Panc1 (cell line): ENCODE data around the gene DEPDC5. TPM values are rescaled to one million over a fixed set of nuclear protein-coding genes. Genes with fewer than 3 reads are reported as not detected.

Experiments used
- ATAC-seq: fragments of 200-7000 bp; cut with Tn5 transposase; 2 replicates; pipeline ENCODE4 v1.9.1; 2020; ENCODE audit warnings: mild to moderate bottlenecking, moderate library complexity
- BruUV-seq: library from RNA; stranded (reverse); fragments of 400-500 nt; replicated peaks from 2 replicates; lab custom pipeline; 2021; lab: Mats Ljungman, UMichigan
- CTCF ChIA-PET: fragments of 300-600 bp; sonication (Branson Sonifier 250); formaldehyde crosslinking; loops from one replicate; lab custom pipeline; 2022; ENCODE audit warnings: antibody characterized with exemption; lab: Charles Lee
- POLR2A ChIA-PET: fragments of 300-600 bp; sonication (Branson Sonifier 250); formaldehyde crosslinking; loops from one replicate; lab custom pipeline; 2022; ENCODE audit warnings: antibody characterized with exemption; lab: Charles Lee
- DNase-seq: peaks from one replicate; pipeline ENCODE4 v3.0.0-alpha.2; 2010; ENCODE audit warnings: low read depth, low spot score
- H3K27ac ChIP-seq: 2 replicates; pipeline ENCODE4 v1.5.1; 2011; ENCODE audit warnings: mild to moderate bottlenecking, low read length, inconsistent platforms
- H3K27me3 ChIP-seq: fragments of 200-500 bp; sonication (Bioruptor generic); 2 replicates; pipeline ENCODE4 v1.6.0; 2014; ENCODE audit warnings: low read length, inconsistent platforms; ENCODE audit not compliant: control insufficient read depth, insufficient read depth
- H3K36me3 ChIP-seq: fragments of 200-500 bp; sonication (Bioruptor generic); 2 replicates; pipeline ENCODE4 v1.5.1; 2014; ENCODE audit warnings: inconsistent platforms, mild to moderate bottlenecking, low read length, moderate library complexity; ENCODE audit not compliant: control insufficient read depth, insufficient read depth
- H3K4me1 ChIP-seq: 2 replicates; pipeline ENCODE4 v1.5.1; 2011; ENCODE audit warnings: inconsistent platforms, mild to moderate bottlenecking, low read length, moderate library complexity; ENCODE audit not compliant: control insufficient read depth, insufficient read depth
- H3K4me3 ChIP-seq, 2 experiments: 2 replicates each; pipeline ENCODE4 v1.5.1; 2011 to 2012; ENCODE audit warnings: low read depth in 2 of 2, low read length in 2 of 2, mild to moderate bottlenecking in 2 of 2, inconsistent platforms in 1 of 2, moderate library complexity in 1 of 2
- H3K9me3 ChIP-seq: fragments of 200-500 bp; sonication (Bioruptor generic); 2 replicates; pipeline ENCODE4 v1.5.1; 2014; ENCODE audit warnings: low read depth, mild to moderate bottlenecking, inconsistent platforms, low read length, moderate library complexity; ENCODE audit not compliant: control insufficient read depth, insufficient read depth
- CTCF ChIP-seq: fragments of 450-650 bp; IDR thresholded peaks from 2 replicates; pipeline ENCODE4 v1.5.1; 2017; ENCODE audit warnings: mild to moderate bottlenecking
- POLR2AphosphoS5 ChIP-seq: IDR thresholded peaks from 2 replicates; pipeline ENCODE4 v1.6.1; 2012; ENCODE audit warnings: mild to moderate bottlenecking, low read depth, low read length, moderate library complexity
- SIN3A ChIP-seq: IDR thresholded peaks from 2 replicates; pipeline ENCODE4 v1.6.1; 2012; ENCODE audit warnings: low read depth, mild to moderate bottlenecking, low read length, moderate library complexity, borderline replicate concordance; ENCODE audit not compliant: insufficient read depth
- TCF7L2 ChIP-seq: IDR thresholded peaks from 2 replicates; pipeline ENCODE4 v1.6.1; 2011; ENCODE audit warnings: mild to moderate bottlenecking, low read depth, low read length, inconsistent platforms
- in situ Hi-C: cut with HindIII; loops from 2 replicates; pipeline ENCODE4 v1.10.0; 2016; ENCODE audit warnings: low sequenced_read_pairs, low pct_unique_long_range_greater_than_20kb
- intact Hi-C: fragments of 100-400 bp; cut with micrococcal nuclease; formaldehyde crosslinking; loops from one replicate; pipeline ENCODE4 v1.10.0; 2022; ENCODE audit not compliant: unreplicated experiment
- total RNA-seq: library from RNA; stranded (reverse); gene quantifications from one replicate; pipeline ENCODE4 v1.2.1, GENCODE V29; 2021; ENCODE audit not compliant: unreplicated experiment
- TF ChIP-seq, protein P1 (sequence below), 2 experiments: IDR thresholded peaks; 2 replicates each; pipeline ENCODE4 v1.6.1; 2011 to 2012; ENCODE audit warnings: low read depth in 2 of 2, control low read depth in 1 of 2, low read length in 1 of 2, mild to moderate bottlenecking in 1 of 2, moderate library complexity in 1 of 2; ENCODE audit not compliant: insufficient read depth in 1 of 2

The DEPDC5 gene
- total RNA-seq, 1 experiment from 2014 or later: 20.2 TPM

DNA sequence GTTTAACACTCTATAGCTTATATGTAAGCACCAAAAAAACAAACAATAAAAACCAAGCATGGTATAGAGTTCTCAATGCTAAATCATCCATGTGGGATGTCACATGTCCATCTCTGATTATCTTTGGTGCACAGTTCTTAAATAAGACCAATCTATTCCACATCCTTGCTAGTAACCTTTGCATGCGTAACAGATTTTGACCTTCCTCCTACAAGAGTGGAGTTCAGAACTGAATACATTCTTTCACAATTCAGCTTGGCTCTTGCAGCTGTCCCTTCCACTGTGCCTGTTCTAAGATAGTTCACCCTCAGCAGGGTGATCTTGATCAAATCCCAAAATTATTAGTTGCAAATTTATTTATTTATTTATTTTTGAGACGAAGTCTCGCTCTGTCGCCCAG, 25.0 kb upstream of the DEPDC5 start:
- TF ChIP-seq CTCF (no peak), POLR2AphosphoS5 (no peak), SIN3A (no peak), TCF7L2 (no peak)
- TF ChIP-seq, protein P1, sequence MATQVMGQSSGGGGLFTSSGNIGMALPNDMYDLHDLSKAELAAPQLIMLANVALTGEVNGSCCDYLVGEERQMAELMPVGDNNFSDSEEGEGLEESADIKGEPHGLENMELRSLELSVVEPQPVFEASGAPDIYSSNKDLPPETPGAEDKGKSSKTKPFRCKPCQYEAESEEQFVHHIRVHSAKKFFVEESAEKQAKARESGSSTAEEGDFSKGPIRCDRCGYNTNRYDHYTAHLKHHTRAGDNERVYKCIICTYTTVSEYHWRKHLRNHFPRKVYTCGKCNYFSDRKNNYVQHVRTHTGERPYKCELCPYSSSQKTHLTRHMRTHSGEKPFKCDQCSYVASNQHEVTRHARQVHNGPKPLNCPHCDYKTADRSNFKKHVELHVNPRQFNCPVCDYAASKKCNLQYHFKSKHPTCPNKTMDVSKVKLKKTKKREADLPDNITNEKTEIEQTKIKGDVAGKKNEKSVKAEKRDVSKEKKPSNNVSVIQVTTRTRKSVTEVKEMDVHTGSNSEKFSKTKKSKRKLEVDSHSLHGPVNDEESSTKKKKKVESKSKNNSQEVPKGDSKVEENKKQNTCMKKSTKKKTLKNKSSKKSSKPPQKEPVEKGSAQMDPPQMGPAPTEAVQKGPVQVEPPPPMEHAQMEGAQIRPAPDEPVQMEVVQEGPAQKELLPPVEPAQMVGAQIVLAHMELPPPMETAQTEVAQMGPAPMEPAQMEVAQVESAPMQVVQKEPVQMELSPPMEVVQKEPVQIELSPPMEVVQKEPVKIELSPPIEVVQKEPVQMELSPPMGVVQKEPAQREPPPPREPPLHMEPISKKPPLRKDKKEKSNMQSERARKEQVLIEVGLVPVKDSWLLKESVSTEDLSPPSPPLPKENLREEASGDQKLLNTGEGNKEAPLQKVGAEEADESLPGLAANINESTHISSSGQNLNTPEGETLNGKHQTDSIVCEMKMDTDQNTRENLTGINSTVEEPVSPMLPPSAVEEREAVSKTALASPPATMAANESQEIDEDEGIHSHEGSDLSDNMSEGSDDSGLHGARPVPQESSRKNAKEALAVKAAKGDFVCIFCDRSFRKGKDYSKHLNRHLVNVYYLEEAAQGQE (IDR thresholded peaks at IDR 0.05; ENCODE audit: insufficient read depth in 1 of 2, low read depth in 2 of 2, low read length in 1 of 2): no peak
- in situ Hi-C loops: no loop called here
- ATAC-seq (no peak), DNase-seq (no peak)
- no TSS peak for BruUV-seq
- Histone ChIP-seq H3K27ac (no peak overlapping the region), H3K9me3 (no peaks in the 10 kb centered on the region), H3K36me3 (no peaks in the 10 kb centered on the region), H3K4me3 (no peak overlapping the region), H3K27me3 (no peaks in the 10 kb centered on the region), H3K4me1 (no peaks in the 10 kb centered on the region)
- ChIA-PET CTCF (no interaction called here), POLR2A (no interaction called here)
- intact Hi-C loops: no loop called here

DNA sequence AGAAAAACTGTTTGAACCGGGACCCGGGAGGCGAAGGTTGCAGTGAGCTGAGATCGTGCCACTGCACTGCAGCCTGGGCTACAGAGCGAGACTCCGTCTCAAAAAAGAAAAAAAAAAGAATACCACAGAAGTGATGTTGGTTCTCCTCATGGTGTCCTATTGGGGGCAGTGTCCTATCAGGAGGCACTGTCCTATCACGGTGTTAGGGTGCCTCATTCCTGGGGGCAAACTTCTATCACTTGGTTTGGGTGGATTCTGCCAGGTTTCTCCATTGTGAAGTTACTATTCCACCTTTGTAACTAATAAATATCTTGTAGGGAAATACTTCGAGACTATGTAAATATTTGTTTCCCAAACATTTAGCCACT, 23.5 kb upstream of the DEPDC5 start:
- BruUV-seq: no TSS peak
- in situ Hi-C loops: no loop called here
- DNase-seq (no peak), ATAC-seq (no peak)
- ChIA-PET POLR2A (no interaction called here), CTCF (interaction anchor here (0.6 to 0.7 kb wide), 3 partner anchors 82 to 670 kb away, joined by 3 to 10 read pairs (median 4); no protein-coding TSS in a partner anchor)
- H3K4me1 ChIP-seq: no peaks in the 10 kb centered on the region
- intact Hi-C loops: no loop called here
- no peaks in the 10 kb centered on the region for H3K9me3 ChIP-seq
- H3K27me3 ChIP-seq: no peaks in the 10 kb centered on the region
- TF ChIP-seq SIN3A: no peak
- TF ChIP-seq POLR2AphosphoS5: no peak
- TF ChIP-seq CTCF: peak; percentile 18; the same call in 1 of the 2 replicates
- no peak overlapping the region for H3K27ac ChIP-seq
- H3K36me3 ChIP-seq: no peaks in the 10 kb centered on the region
- no peak overlapping the region for H3K4me3 ChIP-seq
